ENCODE results near the gene ZNF581.

DNA sequence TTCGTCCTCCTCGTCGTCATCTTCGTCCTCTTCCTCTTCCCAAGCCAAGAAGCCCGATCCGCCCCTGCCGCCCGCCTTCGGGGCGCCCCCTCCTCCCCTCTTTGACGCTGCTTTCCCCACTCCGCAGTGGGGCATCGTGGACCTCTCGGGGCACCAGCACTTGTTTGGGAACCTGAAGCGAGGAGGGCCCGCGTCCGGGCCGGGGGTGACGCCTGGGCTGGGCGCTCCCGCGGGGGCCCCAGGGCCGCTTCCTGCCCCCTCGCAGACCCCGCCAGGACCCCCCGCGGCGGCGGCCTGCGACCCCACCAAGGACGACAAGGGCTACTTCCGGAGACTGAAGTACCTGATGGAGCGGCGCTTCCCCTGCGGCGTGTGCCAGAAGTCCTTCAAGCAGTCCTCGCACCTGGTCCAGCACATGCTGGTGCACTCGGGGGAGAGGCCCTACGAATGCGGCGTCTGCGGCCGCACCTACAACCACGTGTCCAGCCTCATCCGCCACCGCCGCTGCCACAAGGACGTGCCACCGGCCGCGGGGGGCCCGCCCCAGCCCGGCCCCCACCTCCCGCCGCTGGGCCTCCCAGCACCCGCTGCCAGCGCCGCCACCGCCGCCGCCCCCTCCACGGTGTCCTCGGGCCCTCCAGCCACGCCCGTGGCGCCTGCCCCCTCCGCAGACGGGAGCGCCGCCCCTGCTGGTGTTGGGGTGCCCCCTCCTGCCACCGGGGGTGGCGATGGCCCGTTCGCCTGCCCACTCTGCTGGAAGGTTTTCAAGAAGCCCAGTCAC is 29.3 kb upstream of the ZNF581 start:
- TF ChIP-seq, protein P1, sequence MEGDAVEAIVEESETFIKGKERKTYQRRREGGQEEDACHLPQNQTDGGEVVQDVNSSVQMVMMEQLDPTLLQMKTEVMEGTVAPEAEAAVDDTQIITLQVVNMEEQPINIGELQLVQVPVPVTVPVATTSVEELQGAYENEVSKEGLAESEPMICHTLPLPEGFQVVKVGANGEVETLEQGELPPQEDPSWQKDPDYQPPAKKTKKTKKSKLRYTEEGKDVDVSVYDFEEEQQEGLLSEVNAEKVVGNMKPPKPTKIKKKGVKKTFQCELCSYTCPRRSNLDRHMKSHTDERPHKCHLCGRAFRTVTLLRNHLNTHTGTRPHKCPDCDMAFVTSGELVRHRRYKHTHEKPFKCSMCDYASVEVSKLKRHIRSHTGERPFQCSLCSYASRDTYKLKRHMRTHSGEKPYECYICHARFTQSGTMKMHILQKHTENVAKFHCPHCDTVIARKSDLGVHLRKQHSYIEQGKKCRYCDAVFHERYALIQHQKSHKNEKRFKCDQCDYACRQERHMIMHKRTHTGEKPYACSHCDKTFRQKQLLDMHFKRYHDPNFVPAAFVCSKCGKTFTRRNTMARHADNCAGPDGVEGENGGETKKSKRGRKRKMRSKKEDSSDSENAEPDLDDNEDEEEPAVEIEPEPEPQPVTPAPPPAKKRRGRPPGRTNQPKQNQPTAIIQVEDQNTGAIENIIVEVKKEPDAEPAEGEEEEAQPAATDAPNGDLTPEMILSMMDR (conservative IDR thresholded peaks at IDR 0.05 in 1 of 2, IDR thresholded peaks at IDR 0.05 in 1 of 2; ENCODE audit: extremely low read depth in 1 of 2, insufficient read depth in 1 of 2, low read depth in 1 of 2, low read length in 2 of 2): no peak
- no peak for TF ChIP-seq EZH2 (IDR thresholded peaks at IDR 0.05; ENCODE audit: borderline replicate concordance, low read length)
